HEK293T (cell line): ENCODE results near the gene DHRS13.

ENCODE experiments used
- CTCF ChIA-PET: fragments of 350-600 bp; formaldehyde crosslinking; extraction: SDS; loops from one replicate; lab custom pipeline; 2021; ENCODE audit warnings: antibody characterized with exemption, inconsistent platforms; lab: Yijun Ruan, JAX
- POLR2A ChIA-PET: fragments of 350-600 bp; formaldehyde crosslinking; extraction: SDS; loops from one replicate; lab custom pipeline; 2020; ENCODE audit warnings: antibody characterized with exemption, inconsistent platforms; lab: Yijun Ruan, JAX
- DNase-seq: peaks from one replicate; pipeline ENCODE4 v3.0.0; 2012; ENCODE audit warnings: mixed read lengths; ENCODE audit errors: extremely low spot score
- ARNT ChIP-seq: fragments of 450-650 bp; IDR thresholded peaks from 2 replicates; pipeline ENCODE4 v1.6.1; 2017; ENCODE audit warnings: mild to moderate bottlenecking
- BHLHE40 ChIP-seq: fragments of 450-650 bp; IDR thresholded peaks from 2 replicates; pipeline ENCODE4 v1.6.1; 2016; ENCODE audit warnings: mild to moderate bottlenecking, moderate library complexity, borderline replicate concordance
- CTBP1 ChIP-seq: fragments of 450-650 bp; IDR thresholded peaks from 2 replicates; pipeline ENCODE4 v1.6.1; 2016; ENCODE audit warnings: borderline replicate concordance
- ELF4 ChIP-seq: fragments of 450-650 bp; IDR thresholded peaks from 2 replicates; pipeline ENCODE4 v1.6.1; 2017; ENCODE audit warnings: antibody characterized with exemption
- FOXA1 ChIP-seq: fragments of 450-650 bp; IDR thresholded peaks from 2 replicates; pipeline ENCODE4 v1.6.1; 2016; ENCODE audit warnings: mild to moderate bottlenecking
- FOXK2 ChIP-seq: fragments of 450-650 bp; IDR thresholded peaks from 2 replicates; pipeline ENCODE4 v1.6.1; 2016; ENCODE audit warnings: mild to moderate bottlenecking
- FOXM1 ChIP-seq: fragments of 450-650 bp; IDR thresholded peaks from 2 replicates; pipeline ENCODE4 v1.6.1; 2017; ENCODE audit warnings: mild to moderate bottlenecking, borderline replicate concordance
- HDGF ChIP-seq: fragments of 450-650 bp; IDR thresholded peaks from 2 replicates; pipeline ENCODE4 v1.6.1; 2017; ENCODE audit warnings: antibody characterized with exemption, borderline replicate concordance
- L3MBTL2 ChIP-seq: fragments of 450-650 bp; conservative IDR thresholded peaks from 2 replicates; pipeline ENCODE4 v1.6.1; 2016; ENCODE audit warnings: mild to moderate bottlenecking
- LEF1 ChIP-seq: fragments of 450-650 bp; IDR thresholded peaks from 2 replicates; pipeline ENCODE4 v1.6.1; 2017; ENCODE audit warnings: mild to moderate bottlenecking, borderline replicate concordance
- NFRKB ChIP-seq: fragments of 450-650 bp; IDR thresholded peaks from 2 replicates; pipeline ENCODE4 v1.6.1; 2016; ENCODE audit warnings: mild to moderate bottlenecking, moderate library complexity
- SP1 ChIP-seq: fragments of 450-650 bp; IDR thresholded peaks from 2 replicates; pipeline ENCODE4 v1.6.1; 2017
- SUZ12 ChIP-seq: fragments of 450-650 bp; IDR thresholded peaks from 2 replicates; pipeline ENCODE4 v1.6.1; 2016; ENCODE audit warnings: mild to moderate bottlenecking
- TARDBP ChIP-seq: fragments of 450-650 bp; IDR thresholded peaks from 2 replicates; pipeline ENCODE4 v1.6.1; 2016
- ZNF384 ChIP-seq: fragments of 450-650 bp; IDR thresholded peaks from 2 replicates; pipeline ENCODE4 v1.6.1; 2016
- TF ChIP-seq, protein P1 (sequence below): fragments of 450-650 bp; IDR thresholded peaks from 2 replicates; pipeline ENCODE4 v1.6.1; 2016

The DHRS13 gene

DNA sequence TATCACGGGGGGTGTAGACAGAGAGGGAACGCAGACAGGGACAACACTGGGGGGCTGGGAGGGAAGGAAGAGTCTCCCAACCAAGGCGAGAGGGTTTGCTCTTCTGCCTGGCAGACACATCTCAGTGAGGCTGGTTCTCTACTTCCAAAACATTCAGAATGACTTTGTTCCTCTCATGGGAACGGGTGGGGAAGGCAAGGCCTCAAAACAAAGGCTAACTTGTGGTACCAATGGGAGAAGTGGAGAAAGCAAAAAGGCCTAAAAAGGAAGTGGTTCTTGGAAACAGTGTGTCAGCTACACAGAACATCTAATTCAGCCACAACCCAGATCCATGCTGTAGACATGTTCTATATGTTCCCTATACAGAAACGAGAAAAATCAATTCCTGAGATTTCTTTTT lies 12.9 kb downstream of the DHRS13 start:
- no peak for TF ChIP-seq FOXM1
- no peak for TF ChIP-seq SUZ12
- no peak for TF ChIP-seq FOXA1
- TF ChIP-seq ARNT = no peak
- TF ChIP-seq, protein P1, sequence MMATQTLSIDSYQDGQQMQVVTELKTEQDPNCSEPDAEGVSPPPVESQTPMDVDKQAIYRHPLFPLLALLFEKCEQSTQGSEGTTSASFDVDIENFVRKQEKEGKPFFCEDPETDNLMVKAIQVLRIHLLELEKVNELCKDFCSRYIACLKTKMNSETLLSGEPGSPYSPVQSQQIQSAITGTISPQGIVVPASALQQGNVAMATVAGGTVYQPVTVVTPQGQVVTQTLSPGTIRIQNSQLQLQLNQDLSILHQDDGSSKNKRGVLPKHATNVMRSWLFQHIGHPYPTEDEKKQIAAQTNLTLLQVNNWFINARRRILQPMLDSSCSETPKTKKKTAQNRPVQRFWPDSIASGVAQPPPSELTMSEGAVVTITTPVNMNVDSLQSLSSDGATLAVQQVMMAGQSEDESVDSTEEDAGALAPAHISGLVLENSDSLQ = no peak
- no peak for TF ChIP-seq LEF1
- TF ChIP-seq SP1 = no peak
- TF ChIP-seq FOXK2 = no peak
- POLR2A ChIA-PET = interaction anchor here (0.6 kb wide), 1 partner anchor 45 kb away, joined by 4 read pairs; no protein-coding TSS in a partner anchor
- DNase-seq = no peak
- CTCF ChIA-PET = no interaction called here

DNA sequence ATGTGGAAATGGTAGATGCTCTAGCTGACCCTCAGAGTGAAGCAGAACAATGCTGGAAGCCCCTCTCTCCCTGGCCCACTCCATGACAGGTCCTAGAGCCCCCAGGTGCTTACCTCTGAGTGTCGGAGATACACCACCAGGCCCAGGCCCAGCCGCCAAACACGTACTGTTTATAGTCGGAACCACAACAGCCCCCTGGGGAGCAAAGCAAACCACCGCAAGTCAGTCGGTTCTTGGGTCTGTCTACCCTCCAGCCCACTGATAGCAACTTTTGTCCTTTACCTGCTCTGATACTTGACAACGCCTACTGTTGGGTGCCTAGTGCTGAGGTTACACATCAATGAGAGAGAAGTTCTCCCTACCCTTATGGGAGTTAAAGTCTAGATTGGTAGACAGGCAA lies 14.0 kb downstream of the DHRS13 start:
- TF ChIP-seq, protein P1 = no peak
- TF ChIP-seq L3MBTL2 (no peak), TARDBP (no peak), ARNT (no peak), BHLHE40 (no peak), FOXK2 (no peak), FOXM1 (no peak), HDGF (no peak), CTBP1 (no peak), FOXA1 (no peak), LEF1 (no peak), SUZ12 (no peak), ZNF384 (no peak), ELF4 (no peak), SP1 (no peak)
- POLR2A ChIA-PET = no interaction called here
- no peak for DNase-seq
- CTCF ChIA-PET = interaction anchor here (1.4 kb wide), 1 partner anchor 162 kb away, joined by 4 read pairs; no protein-coding TSS in a partner anchor

DNA sequence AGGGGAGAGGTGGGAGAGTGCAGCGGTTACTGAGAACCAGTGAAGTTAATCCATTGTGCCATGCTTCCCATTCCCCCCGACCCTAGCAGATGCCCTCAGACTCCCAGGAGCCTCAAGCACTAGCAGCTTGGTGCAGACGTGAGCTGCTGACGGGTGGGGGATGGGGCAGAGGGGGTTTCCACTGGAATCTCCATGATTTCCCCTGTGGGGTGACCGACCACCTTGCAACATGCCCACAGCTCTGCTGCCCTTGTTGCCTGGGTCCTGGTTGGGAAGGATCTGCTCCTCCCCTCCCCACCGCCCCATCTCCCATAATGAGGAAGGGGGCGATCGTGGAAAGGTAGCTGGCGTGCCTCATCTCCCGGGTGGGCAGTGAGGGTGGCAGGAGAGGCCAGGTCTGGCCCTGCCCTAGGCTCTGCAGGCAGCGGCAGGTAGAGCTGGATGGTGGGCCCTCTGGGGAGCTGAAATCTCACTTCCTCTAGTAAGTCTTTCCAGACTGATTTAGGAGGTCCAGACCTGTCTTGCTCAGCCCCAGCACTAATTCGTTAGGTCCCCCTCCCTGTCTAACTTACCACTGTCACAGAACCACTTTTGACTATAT lies 14.9 kb downstream of the DHRS13 start:
- DNase-seq = no peak
- ChIA-PET CTCF (interaction anchor here (1.4 kb wide), 1 partner anchor 161 kb away, joined by 4 read pairs; no protein-coding TSS in a partner anchor), POLR2A (no interaction called here)
- no peak for TF ChIP-seq BHLHE40
- TF ChIP-seq SUZ12 = no peak
- TF ChIP-seq FOXK2 = no peak
- no peak for TF ChIP-seq FOXA1
- TF ChIP-seq L3MBTL2 = no peak
- TF ChIP-seq TARDBP = no peak
- TF ChIP-seq NFRKB = no peak
- TF ChIP-seq, protein P1 = no peak
- TF ChIP-seq SP1 = no peak
- TF ChIP-seq LEF1 = no peak

DNA sequence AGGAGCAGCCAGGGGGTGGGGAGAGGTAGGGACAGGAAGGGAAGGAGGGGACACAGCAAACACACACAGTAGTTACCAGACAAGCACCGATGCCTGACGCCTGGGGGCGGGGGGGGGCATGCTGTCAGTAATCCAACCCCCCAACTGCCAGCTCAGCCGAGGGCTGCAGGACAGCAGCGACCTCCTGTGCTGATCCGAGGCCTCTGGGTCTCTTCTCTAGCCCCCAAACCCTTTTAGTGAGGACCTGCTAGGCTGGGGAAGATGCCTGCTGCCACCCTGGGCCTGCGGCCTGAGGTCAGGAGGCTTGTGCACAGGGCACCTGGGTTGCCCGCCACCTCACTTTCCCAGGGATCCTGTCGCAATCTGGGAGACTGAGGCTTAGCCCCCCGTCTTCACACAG lies 16.9 kb downstream of the DHRS13 start:
- TF ChIP-seq ELF4 (no peak), HDGF (no peak), SP1 (no peak), BHLHE40 (no peak), ARNT (no peak), FOXK2 (no peak), LEF1 (no peak), NFRKB (no peak), ZNF384 (no peak), FOXM1 (no peak), L3MBTL2 (no peak), FOXA1 (no peak), CTBP1 (no peak), TARDBP (no peak), SUZ12 (no peak)
- TF ChIP-seq, protein P1 = no peak
- POLR2A ChIA-PET = no interaction called here
- no peak for DNase-seq
- CTCF ChIA-PET = no interaction called here

DNA sequence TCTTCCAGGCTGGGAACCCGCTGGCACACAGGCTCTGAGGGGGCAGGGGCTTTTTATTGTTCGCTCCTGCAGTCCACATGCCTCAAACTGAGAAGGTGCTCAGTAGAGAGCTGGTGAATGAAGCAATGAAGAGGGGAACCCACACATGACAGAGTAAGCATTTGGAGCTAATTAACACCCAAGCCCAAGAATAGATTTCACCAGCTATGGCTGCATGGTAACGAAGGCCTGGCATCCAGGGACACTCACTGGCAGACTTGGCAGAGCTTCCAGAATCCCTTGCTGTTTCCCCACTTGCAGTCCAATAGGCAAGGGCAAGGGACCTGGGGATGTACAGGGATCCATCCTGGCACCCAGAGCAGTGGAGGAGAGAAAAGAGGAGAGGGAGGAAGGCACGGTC lies 17.5 kb downstream of the DHRS13 start:
- CTCF ChIA-PET = no interaction called here
- POLR2A ChIA-PET = no interaction called here

DNA sequence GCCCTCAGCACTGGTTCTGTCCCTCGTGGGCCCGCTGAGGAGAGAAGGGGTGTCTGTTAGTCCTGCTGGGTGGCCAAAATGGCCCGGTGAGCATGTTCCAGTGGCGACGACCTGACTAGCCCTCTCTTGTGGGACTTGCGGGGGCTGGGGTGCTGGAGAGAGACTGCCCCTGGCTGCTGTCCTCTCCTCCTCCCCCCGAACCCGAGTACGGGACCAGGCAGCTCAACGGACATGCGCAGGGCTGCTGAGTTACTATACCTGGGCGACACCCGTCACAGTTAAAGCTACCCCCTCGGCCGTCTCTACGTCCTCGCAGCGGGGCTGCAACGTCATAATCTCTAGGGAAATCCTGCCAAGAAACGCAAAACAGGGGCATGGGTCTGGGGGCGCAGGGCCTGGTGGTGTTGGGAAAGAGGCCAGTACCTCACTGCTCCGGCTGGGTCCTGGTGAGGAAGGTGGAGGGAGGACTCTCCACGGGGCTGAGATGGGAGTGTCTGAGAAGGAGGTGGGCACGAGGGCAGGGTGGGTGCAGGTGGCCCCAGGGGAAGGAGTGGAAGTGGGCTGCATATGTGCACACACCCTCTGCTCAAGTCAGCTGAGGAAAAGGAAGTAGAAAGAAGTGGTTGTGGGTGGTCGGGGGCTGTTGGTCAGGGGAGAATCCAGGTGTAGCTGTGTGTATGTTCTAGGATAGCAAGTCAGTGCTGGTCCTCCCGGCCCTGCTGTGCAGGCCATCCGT lies 18.7 kb downstream of the DHRS13 start:
- no peak for TF ChIP-seq HDGF
- TF ChIP-seq ARNT = no peak
- TF ChIP-seq NFRKB = no peak
- TF ChIP-seq L3MBTL2 = no peak
- TF ChIP-seq SP1 = no peak
- no peak for TF ChIP-seq SUZ12
- TF ChIP-seq FOXA1 = no peak
- TF ChIP-seq BHLHE40 = no peak
- ChIA-PET CTCF (no interaction called here), POLR2A (no interaction called here)
- DNase-seq = no peak

More for the DNA sequence above, 17.5 kb downstream of the DHRS13 start:
- no peak for TF ChIP-seq ZNF384
- TF ChIP-seq L3MBTL2 = no peak
- TF ChIP-seq BHLHE40 = no peak
- no peak for DNase-seq
